ENCODE measurements around the gene CERS4.
"Not testable (repeated sequence)": the region's sequence is repeated elsewhere in the genome, so short reads cannot be mapped to it uniquely, and the experiment has no call there.

CERS4 gene

GRCh38 chr19:8210421-8211101 lies 1.4 kb downstream of the CERS4 start:
- no peak for DNase-seq

- no peak for DNase-seq
These were observed 3.0 kb downstream of the CERS4 start for GRCh38 chr19:8212212-8212611.

DNA sequence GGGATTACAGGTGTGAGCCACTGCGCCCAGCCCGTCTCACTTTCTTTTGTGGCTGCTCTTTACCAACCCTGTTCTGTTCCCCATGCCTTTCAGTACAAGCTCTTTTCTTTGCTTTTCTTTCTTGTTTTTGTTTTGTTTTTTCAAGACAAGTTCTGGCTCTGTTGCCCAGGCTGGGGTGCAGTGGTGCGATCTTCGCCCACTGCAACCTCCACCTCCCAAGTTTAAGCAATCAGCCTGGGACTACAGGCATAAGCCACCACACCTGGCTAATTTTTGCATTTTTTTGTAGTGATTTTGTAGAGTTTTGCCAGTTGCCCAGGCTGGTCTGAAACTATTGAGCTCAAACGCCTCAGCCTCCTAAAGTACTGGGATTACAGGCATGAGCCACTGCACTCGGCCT lies 3.7 kb downstream of the CERS4 start:
- DNase-seq: no peak

DNA sequence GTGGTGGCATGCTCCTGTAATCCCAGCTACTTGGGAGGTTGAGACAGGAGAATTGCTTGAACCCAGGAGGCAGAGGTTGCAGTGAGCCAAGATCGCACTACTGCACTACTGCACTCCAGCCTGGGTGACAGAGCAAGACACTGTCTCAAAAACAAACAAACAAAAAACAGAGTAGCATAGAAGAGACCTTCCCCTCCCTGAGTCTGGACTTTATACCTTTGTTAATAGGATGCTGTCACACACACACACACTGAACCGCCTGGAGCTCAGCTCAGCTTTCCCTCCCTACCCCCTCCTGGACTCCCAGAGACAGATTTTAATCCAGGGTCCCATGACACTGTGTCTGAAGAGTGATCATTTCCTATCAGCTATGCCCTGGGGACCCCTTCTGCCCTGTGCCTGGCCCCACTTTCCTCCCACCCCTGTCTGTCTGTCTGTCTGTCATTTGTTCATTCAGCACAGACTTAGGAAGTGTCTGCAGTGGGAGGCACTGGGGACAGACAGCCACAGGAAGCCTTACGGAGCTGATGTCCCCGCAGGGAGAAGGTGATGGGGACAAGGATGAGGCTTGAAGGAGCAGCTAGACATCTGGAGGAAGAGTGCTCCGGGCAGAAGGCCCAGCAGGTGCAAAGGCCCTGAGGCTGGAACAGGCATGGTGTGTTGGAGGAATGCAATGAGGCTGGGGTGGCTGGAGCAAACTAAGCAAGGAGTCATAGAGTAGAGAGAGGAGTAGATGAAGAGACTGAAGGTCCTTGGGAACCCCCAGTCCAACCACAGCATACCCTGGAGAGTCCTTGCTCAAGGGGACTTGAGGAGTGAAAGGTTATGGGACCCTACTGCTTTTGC lies 4.9 kb downstream of the CERS4 start:
- no peak for DNase-seq

DNA sequence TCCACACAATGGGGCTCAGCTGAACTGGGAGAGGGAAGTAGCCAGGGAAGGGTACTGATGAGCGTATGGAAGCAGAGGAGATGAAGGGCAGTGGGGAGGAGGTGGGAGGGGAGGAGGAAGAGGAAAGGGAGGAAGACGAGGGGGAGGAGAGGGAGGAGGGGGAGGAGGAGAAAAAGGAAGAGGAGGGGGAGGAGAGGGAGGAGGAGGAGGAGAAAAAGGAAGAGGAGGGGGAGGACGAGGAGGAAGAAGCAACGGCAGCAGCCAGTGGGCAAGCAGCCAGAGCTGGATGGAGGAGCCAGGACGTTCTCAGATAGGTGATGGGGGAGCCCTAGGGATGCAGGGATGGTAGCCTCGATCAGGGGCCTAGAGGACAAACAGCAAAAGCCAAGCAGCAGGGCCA lies 5.6 kb downstream of the CERS4 start:
- no peak for DNase-seq

DNA sequence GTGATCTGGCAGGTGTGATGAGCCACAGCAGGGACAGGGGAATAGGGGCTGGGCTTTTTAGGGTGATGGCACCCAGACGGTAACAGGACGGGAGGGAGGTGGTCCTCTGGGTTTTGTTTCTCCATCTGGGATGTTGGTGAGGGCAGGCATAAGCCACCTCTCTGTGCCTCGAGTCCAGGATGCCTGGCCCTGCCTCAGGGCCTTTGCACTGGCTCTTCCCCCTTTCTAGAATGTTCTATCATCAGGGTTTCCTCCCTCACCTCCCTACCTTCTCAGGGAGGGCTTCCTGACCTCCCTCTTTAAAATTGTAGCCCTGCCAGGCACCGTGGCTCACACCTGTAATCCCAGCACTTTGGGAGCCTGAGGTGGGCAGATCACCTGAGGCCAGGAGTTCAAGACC lies 6.6 kb downstream of the CERS4 start:
- DNase-seq: no peak

GRCh38 chr19:8216357-8216756 lies 7.2 kb downstream of the CERS4 start:
- no peak for DNase-seq

- not testable (repeated sequence) for DNase-seq
These were observed 9.0 kb downstream of the CERS4 start for GRCh38 chr19:8218127-8218526.

DNA sequence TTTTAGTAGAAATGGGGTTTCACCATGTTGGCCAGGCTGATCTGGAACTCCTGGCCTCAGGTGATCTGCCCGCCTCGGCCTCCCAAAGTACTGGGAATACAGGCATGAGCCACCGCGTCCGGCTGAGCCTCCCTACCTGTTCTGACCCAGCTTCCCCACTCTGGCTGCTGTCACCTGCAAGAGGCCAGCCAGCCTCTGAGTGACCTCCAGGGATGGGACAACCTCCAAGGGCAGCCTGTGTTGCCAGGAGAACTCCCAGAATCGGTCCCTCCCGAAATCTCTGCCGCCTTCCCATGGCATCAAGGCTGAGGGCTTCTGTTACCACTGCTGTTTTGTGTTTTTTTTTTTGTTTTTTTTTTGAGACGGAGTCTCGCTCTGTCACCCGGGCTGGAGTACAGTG lies 11.3 kb downstream of the CERS4 start:
- DNase-seq: no peak

DNA sequence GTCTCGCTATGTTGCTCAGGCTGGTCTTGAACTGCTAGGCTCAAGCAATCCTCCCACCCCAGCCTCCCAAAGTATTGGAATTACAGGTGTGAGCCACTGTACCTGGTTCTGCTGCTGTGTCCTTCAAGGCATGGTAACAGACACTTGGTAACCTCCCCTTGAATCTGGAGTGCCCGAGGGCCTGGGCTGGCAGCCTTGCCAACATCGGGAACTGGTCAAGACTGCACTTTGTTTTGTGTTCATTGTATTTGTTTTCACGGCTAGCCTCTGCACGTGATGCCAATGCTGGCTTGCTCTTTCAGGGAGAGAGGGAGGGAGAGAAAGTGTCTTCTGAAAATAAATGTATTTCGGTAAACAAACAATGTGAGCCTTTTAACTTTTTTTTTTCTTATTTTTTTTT lies 12.0 kb downstream of the CERS4 start:
- DNase-seq: no peak

DNA sequence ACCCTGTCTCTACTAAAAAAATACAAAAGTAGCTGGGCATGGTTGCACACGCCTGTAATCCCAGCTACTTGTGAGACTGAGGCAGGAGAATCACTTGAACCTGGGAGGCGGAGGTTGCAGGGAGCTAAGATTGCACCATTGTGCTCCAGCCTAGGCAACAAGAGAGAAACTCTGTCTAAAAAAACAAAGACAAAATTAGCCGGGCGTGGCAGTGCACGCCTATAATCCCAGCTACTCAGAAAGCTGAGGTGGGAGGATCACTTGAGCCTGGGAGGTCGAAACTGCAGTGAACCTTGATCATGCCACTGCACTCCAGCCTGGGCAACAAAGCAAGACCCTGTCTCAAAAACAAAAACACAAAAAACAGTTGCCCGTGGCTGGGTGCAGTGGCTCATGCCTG lies 14.3 kb downstream of the CERS4 start:
- DNase-seq: not testable (repeated sequence)

DNA sequence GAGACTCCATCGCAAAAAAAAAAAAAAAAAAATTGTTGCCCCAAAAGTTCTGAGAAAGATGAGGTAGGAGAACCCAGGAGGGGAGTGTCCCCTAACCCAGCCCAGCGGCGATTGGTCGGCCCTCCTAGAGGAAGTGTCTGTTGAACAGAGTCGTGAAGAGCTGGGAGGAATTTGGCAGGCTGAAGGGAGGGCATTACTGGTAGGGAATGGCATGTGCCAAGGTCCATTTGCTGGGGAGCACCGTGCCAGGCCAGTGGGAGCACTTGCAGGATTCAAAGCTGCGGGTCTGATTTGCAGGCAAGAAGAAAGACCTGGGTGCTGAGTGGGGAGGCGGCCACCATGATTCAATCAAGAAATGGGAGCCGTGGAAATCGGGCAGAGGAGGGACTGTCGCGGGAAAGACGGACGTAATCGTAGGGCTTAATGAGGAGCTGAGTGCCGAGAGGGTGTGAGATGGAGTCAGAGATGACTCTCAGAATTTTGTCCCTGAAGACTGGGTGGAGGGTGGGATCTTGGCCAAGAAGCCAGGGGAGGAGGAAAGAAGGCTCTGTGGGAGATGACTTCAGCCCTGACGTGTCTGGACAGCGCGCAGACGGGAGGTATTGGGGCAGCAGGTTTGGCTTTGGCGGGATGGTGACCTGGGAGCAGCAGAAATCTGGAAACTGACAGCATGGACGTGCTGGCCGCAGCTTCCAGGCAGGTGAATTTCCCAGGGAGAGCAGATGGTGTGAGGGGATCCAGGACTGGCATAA lies 15.4 kb downstream of the CERS4 start:
- DNase-seq: no peak

- DNase-seq: no peak
These were observed 22.0 kb downstream of the CERS4 start for GRCh38 chr19:8231073-8231604.

DNA sequence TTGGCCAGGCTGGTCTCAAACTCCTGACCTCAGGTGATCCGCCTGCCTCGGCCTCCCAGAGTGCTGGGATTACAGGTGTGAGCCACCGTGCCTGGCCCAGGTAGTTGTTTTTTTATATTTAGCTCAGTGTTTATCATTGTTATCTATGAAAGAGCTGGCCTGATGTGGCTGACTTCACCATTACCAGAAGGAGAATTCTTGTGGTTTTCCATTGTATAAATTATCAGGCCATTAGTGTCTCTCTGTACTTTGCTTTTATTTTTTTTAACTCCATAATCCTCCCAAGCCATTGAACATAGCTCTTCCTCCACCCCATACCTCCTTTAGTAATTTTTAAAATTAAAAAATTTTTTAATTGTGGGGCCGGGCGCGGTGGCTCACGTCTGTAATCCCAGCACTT lies 24.2 kb downstream of the CERS4 start:
- DNase-seq: no peak

DNA sequence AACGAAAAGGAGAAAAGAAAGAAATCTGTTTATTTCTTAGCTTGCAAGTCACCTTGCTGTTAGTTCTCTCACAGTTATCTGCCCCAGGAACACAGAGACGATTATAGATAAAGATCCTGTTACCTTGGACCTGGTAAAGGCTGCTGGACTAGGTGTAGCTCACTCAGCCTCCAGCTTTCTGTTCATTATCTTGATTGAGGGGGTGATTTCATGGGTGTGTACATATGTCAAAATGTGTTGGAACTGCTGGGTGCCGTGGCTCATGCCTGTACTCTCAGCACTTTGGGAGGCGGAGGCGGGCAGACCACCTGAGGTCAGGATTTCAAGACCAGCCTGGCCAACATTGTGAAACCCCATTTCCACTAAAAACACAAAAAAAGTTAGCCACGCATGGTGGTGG lies 27.9 kb downstream of the CERS4 start:
- DNase-seq: no peak

GRCh38 chr19:8238251-8238650 lies 29.1 kb downstream of the CERS4 start:
- DNase-seq: no peak

DNA sequence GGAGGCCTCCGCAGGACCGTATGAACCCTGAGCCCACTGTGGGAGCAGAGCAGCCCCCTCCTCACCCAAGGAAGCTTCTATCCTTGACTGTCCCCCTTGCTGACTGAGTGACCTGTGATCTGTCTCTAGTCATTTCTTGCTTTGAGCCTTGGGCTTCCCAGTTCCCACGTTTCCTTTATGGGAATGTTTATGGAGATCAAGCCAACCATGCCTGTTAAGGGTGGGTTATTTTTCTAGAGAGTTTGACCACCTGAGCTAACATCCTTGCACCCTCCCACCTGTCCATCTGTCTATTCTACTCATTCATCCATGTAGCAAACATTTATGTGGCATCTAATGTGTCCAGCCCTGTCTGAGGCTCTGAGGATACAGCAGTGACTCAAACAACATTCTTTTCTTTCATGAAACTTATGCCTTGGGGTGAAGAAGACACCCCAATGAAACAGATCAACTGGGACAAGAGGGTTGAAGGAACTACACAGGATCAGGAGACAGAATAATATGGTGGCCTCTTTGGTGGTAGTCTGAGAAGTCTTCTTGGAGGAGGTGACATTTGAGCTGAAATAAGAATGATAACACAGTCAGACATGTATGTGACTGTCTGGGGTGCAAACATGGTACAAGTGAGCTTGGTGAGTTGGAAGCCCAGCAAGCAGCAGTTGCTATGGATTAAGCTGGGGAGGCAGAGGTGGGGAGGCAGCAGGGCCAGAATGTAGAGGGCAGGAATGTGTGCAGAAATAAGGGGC lies 30.5 kb downstream of the CERS4 start:
- no peak for DNase-seq

GRCh38 chr19:8240274-8241229 lies 31.4 kb downstream of the CERS4 start:
- DNase-seq: peak; percentile 4

- DNase-seq: no peak
These were observed 32.5 kb downstream of the CERS4 start for GRCh38 chr19:8241646-8242045.

DNA sequence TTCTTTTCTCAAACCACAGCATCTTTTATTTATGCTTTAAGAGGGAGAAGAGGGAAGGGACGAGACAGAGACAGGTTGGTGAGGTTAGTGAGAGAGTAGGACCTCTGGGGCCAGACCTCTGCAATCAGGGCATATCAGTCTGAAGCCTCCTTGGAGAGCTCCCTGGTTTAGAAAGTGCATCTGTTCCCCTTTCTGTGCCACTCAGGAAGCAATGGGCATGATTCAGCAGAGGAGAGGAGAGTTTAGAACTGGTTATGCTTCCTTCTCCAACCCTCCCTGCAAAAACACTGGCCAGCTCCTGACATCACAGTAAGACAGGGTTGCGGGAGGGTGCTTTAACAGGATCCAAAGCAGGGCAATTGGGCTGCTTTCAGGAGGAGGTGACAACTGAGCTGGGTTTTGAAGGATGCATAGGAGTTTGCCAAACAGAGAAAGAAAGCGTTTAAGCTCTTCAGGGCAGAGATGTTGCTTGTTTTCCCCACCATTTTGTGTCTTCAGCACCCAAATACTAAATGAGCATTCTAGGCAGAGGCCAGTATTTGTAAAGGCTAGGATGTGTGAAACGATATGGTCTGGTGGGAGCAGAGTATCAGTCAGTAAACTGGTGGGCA lies 33.1 kb downstream of the CERS4 start:
- DNase-seq: no peak

GRCh38 chr19:8243146-8243545 lies 34.0 kb downstream of the CERS4 start:
- no peak for DNase-seq

All from effector CD8-positive, alpha-beta T cell (primary cell).